Duodenal mucosa (tissue), 2 donors: Measurements from ENCODE around the gene DAPK3.
"Not testable (repeated sequence)": the region's sequence is repeated elsewhere in the genome, so short reads cannot be mapped to it uniquely, and the experiment has no call there.

Experiments used
- H3K27ac ChIP-seq: one replicate; pipeline ENCODE4 v1.7.0; 2013; ENCODE audit warnings: low read depth, low read length
- H3K27me3 ChIP-seq, 2 donors: one replicate each; pipeline ENCODE4 v1.7.0; 2013; ENCODE audit warnings: low read length in 2 of 2, control low read depth in 1 of 2; ENCODE audit not compliant: insufficient read depth in 2 of 2, control insufficient read depth in 1 of 2
- H3K36me3 ChIP-seq, 2 donors: one replicate each; pipeline ENCODE4 v1.7.0; 2013; ENCODE audit warnings: low read length in 2 of 2, control low read depth in 1 of 2; ENCODE audit not compliant: insufficient read depth in 2 of 2, control insufficient read depth in 1 of 2
- H3K4me1 ChIP-seq, 2 donors: one replicate each; pipeline ENCODE4 v1.7.0; 2013; ENCODE audit warnings: low read length in 2 of 2, control low read depth in 1 of 2; ENCODE audit not compliant: insufficient read depth in 2 of 2, control insufficient read depth in 1 of 2
- H3K4me3 ChIP-seq, 2 donors: one replicate each; pipeline ENCODE4 v1.7.0; 2013; ENCODE audit warnings: low read length in 2 of 2, low read depth in 1 of 2
- H3K9ac ChIP-seq, 2 donors: one replicate each; pipeline ENCODE4 v1.7.0; 2013; ENCODE audit warnings: low read length in 2 of 2, low read depth in 1 of 2
- H3K9me3 ChIP-seq, 2 donors: one replicate each; pipeline ENCODE4 v1.7.0; 2013; ENCODE audit warnings: low read length in 2 of 2, control low read depth in 1 of 2; ENCODE audit not compliant: control insufficient read depth in 1 of 2

The DAPK3 gene

DNA sequence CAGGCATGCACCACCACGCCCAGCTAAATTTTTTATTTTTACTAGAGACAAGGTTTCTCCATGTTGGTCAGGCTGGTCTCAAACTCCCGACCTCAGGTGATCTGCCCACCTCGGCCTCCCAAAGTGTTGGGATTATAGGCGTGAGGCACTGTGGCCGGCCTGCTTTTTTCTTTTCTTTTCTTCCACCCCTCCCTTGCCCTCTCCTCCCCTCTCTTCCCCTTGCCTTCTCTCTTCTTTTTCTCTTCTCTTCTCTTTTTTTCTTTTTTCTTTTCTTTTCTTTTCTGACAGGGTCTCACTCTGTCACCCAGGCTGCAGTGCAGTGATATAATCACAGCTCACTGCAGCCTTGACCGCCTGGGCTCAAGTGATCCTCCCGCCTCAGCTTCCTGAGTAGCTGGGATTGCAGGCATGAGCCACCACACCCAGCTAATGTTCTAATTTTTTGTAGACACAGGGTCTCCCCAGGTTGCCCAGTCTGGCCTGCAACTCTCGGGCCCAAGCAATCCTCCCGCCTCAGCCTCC lies 18.1 kb downstream of the DAPK3 start:
- not testable (repeated sequence) for H3K27ac ChIP-seq, H3K9me3 ChIP-seq, H3K36me3 ChIP-seq, H3K4me1 ChIP-seq, H3K4me3 ChIP-seq, H3K9ac ChIP-seq, H3K27me3 ChIP-seq

GRCh38 chr19:3950871-3951861 lies 19.7 kb downstream of the DAPK3 start:
- no peaks in the 10 kb centered on the region for H3K27me3 ChIP-seq
- H3K36me3 ChIP-seq, result peaks cover 0 to 3% of the 10 kb centered on the region in 2 donors
- H3K4me3 ChIP-seq, result peak overlapping the region; percentile 28 to 29
- no peak overlapping the region for H3K9ac ChIP-seq
- H3K27ac ChIP-seq, result no peak overlapping the region
- no peaks in the 10 kb centered on the region for H3K4me1 ChIP-seq
- H3K9me3 ChIP-seq, result no peaks in the 10 kb centered on the region

- Histone ChIP-seq H3K9ac (no peak overlapping the region), H3K27me3 (no peaks in the 10 kb centered on the region), H3K4me1 (no peaks in the 10 kb centered on the region), H3K36me3 (no peaks in the 10 kb centered on the region), H3K27ac (no peak overlapping the region), H3K9me3 (no peaks in the 10 kb centered on the region), H3K4me3 (no peak overlapping the region)
Measured at GRCh38 chr19:3949997-3950859, 20.7 kb downstream of the DAPK3 start.

- Histone ChIP-seq H3K4me3 (no peak overlapping the region), H3K36me3 (no peaks in the 10 kb centered on the region), H3K27me3 (no peaks in the 10 kb centered on the region), H3K9me3 (no peaks in the 10 kb centered on the region), H3K27ac (no peak overlapping the region), H3K9ac (no peak overlapping the region), H3K4me1 (no peaks in the 10 kb centered on the region)
Measured at GRCh38 chr19:3949294-3949693, 21.6 kb downstream of the DAPK3 start.

DNA sequence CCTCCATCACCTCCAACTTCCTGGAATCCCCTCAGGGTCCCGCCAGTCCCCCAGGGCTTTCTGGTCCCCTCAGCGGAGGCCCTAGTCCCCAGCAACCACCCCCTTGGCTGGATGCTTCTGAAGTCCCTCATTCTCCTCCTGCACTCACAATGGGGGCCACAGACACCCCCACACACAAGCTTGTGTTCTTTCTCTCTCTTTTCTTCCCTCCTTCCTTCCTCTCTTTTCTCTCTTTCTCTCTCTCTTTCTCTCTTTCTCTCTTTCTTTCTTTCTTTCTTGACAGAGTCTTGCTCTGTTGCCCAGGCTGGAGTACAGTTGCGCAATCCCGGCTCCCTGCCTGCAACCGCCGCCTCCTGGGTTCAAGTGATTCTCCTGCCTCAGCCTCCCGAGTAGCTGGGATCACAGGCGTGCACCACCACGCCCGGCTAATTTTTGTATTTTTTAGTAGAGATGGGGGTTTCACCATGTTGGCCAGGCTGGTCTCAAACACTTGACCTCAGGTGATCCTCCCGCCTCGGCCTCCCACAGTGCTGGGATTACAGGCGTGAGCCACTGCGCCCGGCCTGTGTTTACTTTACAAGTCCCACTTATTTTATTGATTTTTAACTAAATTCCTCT lies 23.5 kb downstream of the DAPK3 start:
- not testable (repeated sequence) for H3K36me3 ChIP-seq, H3K27ac ChIP-seq, H3K27me3 ChIP-seq, H3K4me3 ChIP-seq, H3K9ac ChIP-seq, H3K9me3 ChIP-seq, H3K4me1 ChIP-seq

GRCh38 chr19:3945838-3946237 lies 25.1 kb downstream of the DAPK3 start:
- H3K9ac ChIP-seq, result no peak overlapping the region
- H3K9me3 ChIP-seq, result no peaks in the 10 kb centered on the region
- no peak overlapping the region for H3K4me3 ChIP-seq
- no peaks in the 10 kb centered on the region for H3K27me3 ChIP-seq
- no peak overlapping the region for H3K27ac ChIP-seq
- H3K4me1 ChIP-seq, result no peaks in the 10 kb centered on the region
- no peaks in the 10 kb centered on the region for H3K36me3 ChIP-seq

DNA sequence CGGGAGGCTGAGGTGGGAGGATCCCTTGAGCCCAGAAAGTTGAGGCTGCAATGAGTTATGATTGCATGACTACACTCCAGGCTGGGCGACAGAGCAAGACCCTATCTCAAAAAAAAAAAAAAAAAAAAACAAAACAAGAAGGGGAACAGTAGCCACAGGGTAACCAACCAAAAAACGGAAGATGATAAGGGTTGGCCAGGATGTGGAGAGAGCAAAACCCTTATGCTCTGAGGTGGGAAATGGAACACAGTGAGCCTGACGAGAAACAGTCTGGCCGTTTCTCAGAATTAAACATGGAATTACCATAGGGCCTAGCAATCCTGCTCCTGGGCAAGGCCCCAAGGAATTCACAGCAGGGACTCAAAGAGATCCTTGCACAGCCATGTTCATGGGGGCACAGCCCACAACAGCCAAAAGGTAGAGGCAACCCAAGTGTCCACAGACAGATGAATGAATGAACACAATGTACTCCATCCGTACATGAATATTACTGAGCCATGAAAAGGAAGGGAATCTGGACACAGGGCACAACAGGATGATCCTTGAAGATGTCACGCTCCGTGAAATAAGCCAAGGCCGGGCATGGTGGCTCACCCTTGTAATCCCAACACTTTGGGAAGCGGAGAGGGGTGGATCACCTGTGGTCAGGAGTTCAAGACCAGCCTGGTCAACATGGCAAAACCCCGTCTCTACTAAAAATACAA lies 26.7 kb downstream of the DAPK3 start:
- no peak overlapping the region for H3K27ac ChIP-seq

DNA sequence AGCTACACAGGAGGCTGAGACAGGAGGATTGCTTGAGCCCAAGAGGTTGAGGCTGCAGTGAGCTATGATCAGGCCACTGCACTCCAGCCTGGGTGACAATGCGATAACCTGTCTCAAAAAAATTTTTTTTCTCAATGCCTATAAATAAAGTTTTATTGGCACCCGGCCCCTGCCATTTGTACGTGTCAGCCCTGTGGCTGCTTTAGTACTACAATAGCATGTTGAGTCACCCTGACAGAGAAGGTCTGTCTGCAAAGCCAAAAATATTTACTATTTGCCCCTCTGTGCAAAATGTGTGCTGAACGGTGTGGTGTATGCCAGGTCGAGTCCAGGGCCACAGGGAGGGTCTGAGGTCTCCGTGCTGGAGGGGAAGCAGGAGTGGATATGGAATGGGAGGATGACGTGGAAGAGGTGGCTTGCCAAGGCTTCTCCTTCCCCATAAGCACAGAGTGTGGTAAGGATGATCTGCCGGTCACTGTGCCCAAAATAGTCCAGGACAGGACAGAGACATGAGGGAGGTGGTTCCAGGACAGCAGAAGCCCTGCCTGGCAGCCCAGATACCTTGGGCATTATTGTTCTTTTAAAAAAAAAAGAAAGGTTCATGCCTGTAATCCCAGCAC lies 28.0 kb downstream of the DAPK3 start:
- Histone ChIP-seq H3K36me3 (no peaks in the 10 kb centered on the region), H3K9me3 (no peaks in the 10 kb centered on the region), H3K27ac (no peak overlapping the region), H3K4me3 (no peak overlapping the region), H3K9ac (no peak overlapping the region), H3K4me1 (no peaks in the 10 kb centered on the region), H3K27me3 (no peaks in the 10 kb centered on the region)

More for the DNA sequence above, 26.7 kb downstream of the DAPK3 start:
- no peaks in the 10 kb centered on the region for H3K27me3 ChIP-seq
- no peak overlapping the region for H3K9ac ChIP-seq
- no peaks in the 10 kb centered on the region for H3K36me3 ChIP-seq
- H3K4me3 ChIP-seq, result no peak overlapping the region
- no peaks in the 10 kb centered on the region for H3K4me1 ChIP-seq
- H3K9me3 ChIP-seq, result no peaks in the 10 kb centered on the region

DNA sequence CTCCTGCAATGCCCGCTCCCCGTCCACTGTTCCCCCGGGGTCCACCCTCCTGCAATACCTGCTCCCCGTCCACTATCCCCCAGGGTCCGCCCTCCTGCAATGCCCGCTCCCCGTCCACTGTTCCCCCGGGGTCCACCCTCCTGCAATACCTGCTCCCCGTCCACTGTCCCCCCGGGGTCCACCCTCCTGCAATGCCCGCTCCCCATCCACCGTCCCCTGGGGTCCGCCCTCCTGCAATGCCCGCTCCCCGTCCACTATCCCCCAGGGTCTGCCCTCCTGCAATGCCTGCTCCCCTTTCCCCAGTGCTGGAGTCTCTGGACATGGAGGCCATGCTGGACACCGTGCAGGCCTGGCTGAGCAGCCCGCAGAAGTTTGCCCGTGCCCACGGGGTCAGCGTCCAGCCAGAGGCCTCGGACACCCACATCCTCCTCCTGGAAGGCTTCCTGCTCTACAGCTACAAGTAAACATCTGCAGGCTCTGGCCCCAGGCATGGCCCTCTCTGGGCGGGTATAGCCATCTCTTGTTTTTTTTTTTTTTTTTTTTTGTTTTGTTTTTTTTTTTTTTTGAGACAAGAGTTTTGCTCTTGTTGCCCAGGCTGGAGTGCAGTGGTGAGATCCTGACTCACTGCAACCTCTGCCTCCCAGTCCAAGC lies 32.5 kb downstream of the DAPK3 start:
- H3K4me3 ChIP-seq, H3K27ac ChIP-seq, H3K27me3 ChIP-seq, H3K36me3 ChIP-seq, H3K9ac ChIP-seq, H3K9me3 ChIP-seq, H3K4me1 ChIP-seq: not testable (repeated sequence)
